Measurements from ENCODE around the gene SPATA31C1. TPM values are rescaled to one million over a fixed set of nuclear protein-coding genes. Genes with fewer than 3 reads are reported as not detected.
"Not testable (repeated sequence)": the region's sequence is repeated elsewhere in the genome, so short reads cannot be mapped to it uniquely, and the experiment has no call there.

Gene SPATA31C1
- total RNA-seq, 3 donors from 2014 or later = not detected

GRCh38 chr9:87896891-87897290, 20.9 kb upstream of the SPATA31C1 start:
- H3K9me3 ChIP-seq = peaks cover 0 to 13% of the 10 kb centered on the region in 2 donors
- no peaks in the 10 kb centered on the region for H3K36me3 ChIP-seq
- H3K27ac ChIP-seq = no peak overlapping the region
- intact Hi-C loops (cut with DNase I; ENCODE audit: low total_unique reads) = no loop called here
- no peak for DNase-seq (ENCODE audit: low spot score in 2 of 2)
- H3K4me3 ChIP-seq = no peak overlapping the region
- no peaks in the 10 kb centered on the region for H3K27me3 ChIP-seq
- H3K4me1 ChIP-seq = no peaks in the 10 kb centered on the region
- no peak for TF ChIP-seq CTCF (IDR thresholded peaks at IDR 0.05)
- TF ChIP-seq POLR2A (IDR thresholded peaks at IDR 0.05) = no peak
- TF ChIP-seq POLR2AphosphoS5 (IDR thresholded peaks at IDR 0.05) = no peak

GRCh38 chr9:87898151-87898550, 19.6 kb upstream of the SPATA31C1 start:
- Histone ChIP-seq H3K27ac (no peak overlapping the region), H3K9me3 (peaks cover 7 to 25% of the 10 kb centered on the region in 2 donors), H3K36me3 (no peaks in the 10 kb centered on the region), H3K4me3 (no peak overlapping the region), H3K4me1 (no peaks in the 10 kb centered on the region), H3K27me3 (no peaks in the 10 kb centered on the region)
- TF ChIP-seq CTCF (IDR thresholded peaks at IDR 0.05) = no peak
- TF ChIP-seq POLR2AphosphoS5 (IDR thresholded peaks at IDR 0.05) = no peak
- no peak for TF ChIP-seq POLR2A (IDR thresholded peaks at IDR 0.05)
- intact Hi-C loops (cut with DNase I; ENCODE audit: low total_unique reads) = no loop called here
- no peak for DNase-seq (ENCODE audit: low spot score in 2 of 2)

GRCh38 chr9:87902371-87902770, 15.4 kb upstream of the SPATA31C1 start:
- H3K27me3 ChIP-seq; H3K4me3 ChIP-seq; intact Hi-C loops (cut with DNase I; ENCODE audit: low total_unique reads); H3K36me3 ChIP-seq; H3K27ac ChIP-seq; DNase-seq (ENCODE audit: low spot score in 2 of 2); H3K4me1 ChIP-seq: not testable (repeated sequence)
- H3K9me3 ChIP-seq = peaks cover 7 to 25% of the 10 kb centered on the region in 2 donors

DNA sequence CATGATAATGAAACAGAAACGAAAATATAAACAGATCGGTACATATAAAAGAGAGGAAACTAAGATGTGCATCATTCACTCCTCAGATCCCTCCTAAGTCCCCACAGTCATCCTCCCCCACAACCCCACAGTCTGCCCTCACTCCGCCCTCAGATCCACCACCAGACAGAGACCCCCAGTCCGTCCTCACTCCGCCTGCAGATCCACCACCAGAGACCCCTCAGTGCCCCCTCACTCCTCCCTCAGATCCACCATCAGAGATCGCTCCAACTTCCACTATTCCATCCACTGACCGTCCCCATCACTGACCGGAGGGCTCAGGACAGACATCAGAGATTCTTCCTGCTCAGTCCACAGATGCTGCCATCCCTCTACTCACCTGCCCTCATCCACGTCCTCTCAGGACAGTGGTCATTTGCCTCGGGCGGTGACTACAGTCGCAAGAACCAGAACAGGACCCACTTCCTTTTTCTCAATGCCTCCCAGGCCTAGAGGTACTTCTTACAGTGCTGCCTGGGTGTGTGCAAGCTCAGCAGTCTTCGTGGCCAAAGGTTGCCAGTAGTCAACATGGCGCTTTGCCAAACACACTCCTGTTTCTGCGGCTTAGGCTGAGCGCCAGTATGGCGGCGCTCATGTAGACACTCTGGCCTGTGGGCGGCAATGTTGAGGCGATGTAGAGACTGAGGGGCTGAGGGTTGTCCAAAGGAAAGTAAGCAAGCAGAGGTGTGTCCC, 8.3 kb upstream of the SPATA31C1 start:
- Histone ChIP-seq H3K9me3 (no peaks in the 10 kb centered on the region), H3K4me1 (no peaks in the 10 kb centered on the region), H3K36me3 (no peaks in the 10 kb centered on the region), H3K27ac (no peak overlapping the region), H3K4me3 (no peak overlapping the region), H3K27me3 (no peaks in the 10 kb centered on the region)
- TF ChIP-seq POLR2A (IDR thresholded peaks at IDR 0.05) (no peak), CTCF (IDR thresholded peaks at IDR 0.05) (no peak), POLR2AphosphoS5 (IDR thresholded peaks at IDR 0.05) (no peak)
- intact Hi-C loops (cut with DNase I; ENCODE audit: low total_unique reads) = no loop called here
- DNase-seq (ENCODE audit: low spot score in 2 of 2) = peak in 1 of 2 donors; percentile 30

- Histone ChIP-seq H3K9me3 (no peaks in the 10 kb centered on the region), H3K27me3 (no peaks in the 10 kb centered on the region), H3K4me1 (no peaks in the 10 kb centered on the region), H3K36me3 (no peaks in the 10 kb centered on the region), H3K27ac (no peak overlapping the region), H3K4me3 (no peak overlapping the region)
- TF ChIP-seq POLR2A (IDR thresholded peaks at IDR 0.05) = no peak
- TF ChIP-seq CTCF (IDR thresholded peaks at IDR 0.05) = no peak
- TF ChIP-seq POLR2AphosphoS5 (IDR thresholded peaks at IDR 0.05) = no peak
- no peak for DNase-seq (ENCODE audit: low spot score in 2 of 2)
- intact Hi-C loops (cut with DNase I; ENCODE audit: low total_unique reads) = no loop called here
These were observed 6.9 kb upstream of the SPATA31C1 start for GRCh38 chr9:87910821-87911220.

DNA sequence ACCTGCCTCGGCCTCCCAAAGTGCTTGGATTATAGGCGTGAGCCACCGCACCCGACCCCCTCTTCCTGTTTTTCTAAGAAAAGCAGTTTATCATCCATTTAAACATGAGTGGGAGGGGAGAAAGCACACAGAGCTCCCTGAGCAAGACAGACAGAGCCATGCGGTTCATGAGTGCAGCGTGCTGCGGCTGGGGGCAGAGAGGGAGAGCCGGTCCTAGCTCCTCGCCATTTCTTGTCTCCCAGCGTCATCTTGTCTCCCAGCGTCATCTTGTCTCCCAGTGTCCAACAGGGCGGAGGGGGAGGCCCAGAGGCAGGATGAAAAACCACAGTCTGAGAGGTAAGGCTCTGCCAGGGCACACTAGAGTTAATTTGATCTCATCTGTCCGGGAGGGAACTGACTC, 1.3 kb downstream of the SPATA31C1 start:
- H3K4me1 ChIP-seq; H3K4me3 ChIP-seq; H3K27me3 ChIP-seq; H3K27ac ChIP-seq; H3K9me3 ChIP-seq; H3K36me3 ChIP-seq; DNase-seq (ENCODE audit: low spot score in 2 of 2); intact Hi-C loops (cut with DNase I; ENCODE audit: low total_unique reads): not testable (repeated sequence)

GRCh38 chr9:87921561-87921960, 3.8 kb downstream of the SPATA31C1 start:
- H3K4me3 ChIP-seq; intact Hi-C loops (cut with DNase I; ENCODE audit: low total_unique reads); H3K27ac ChIP-seq; H3K36me3 ChIP-seq; H3K27me3 ChIP-seq; DNase-seq (ENCODE audit: low spot score in 2 of 2); H3K4me1 ChIP-seq; H3K9me3 ChIP-seq: not testable (repeated sequence)

DNA sequence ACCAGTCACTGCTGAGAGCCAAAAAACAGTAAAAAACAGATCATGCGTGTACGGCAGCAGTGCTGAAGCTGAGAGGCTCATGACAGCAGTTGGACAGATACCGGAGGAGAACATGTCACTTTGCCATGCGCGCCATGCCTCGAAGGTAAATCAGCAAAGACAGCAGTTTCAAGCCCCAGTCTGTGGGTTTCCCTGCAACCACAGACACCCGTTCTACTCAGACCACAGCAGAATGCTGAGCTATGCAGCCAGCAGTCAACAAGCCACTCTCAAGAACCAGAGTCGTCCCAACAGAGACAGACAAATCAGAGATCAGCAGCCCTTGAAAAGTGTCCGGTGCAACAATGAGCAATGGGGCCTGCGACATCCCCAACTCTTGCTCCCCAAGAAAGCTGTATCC, 5.2 kb downstream of the SPATA31C1 start:
- H3K4me1 ChIP-seq; H3K27me3 ChIP-seq; H3K27ac ChIP-seq; H3K4me3 ChIP-seq; H3K9me3 ChIP-seq; H3K36me3 ChIP-seq; DNase-seq (ENCODE audit: low spot score in 2 of 2); intact Hi-C loops (cut with DNase I; ENCODE audit: low total_unique reads): not testable (repeated sequence)

GRCh38 chr9:87924851-87925250, 7.1 kb downstream of the SPATA31C1 start:
- H3K9me3 ChIP-seq; H3K36me3 ChIP-seq; H3K27ac ChIP-seq; H3K27me3 ChIP-seq; DNase-seq (ENCODE audit: low spot score in 2 of 2); H3K4me1 ChIP-seq; intact Hi-C loops (cut with DNase I; ENCODE audit: low total_unique reads); H3K4me3 ChIP-seq: not testable (repeated sequence)

Data from breast epithelium (tissue), 4 donors.